Fibroblast of lung (primary cell): Measurements from ENCODE around the gene ZDHHC3. TPM values are rescaled to one million over a fixed set of nuclear protein-coding genes. Genes with fewer than 3 reads are reported as not detected.

Source experiments
- DNase-seq, 2 donors: peaks; one replicate each; pipeline versions ENCODE4 v3.0.0 to v3.0.0-alpha.2; 2010; ENCODE audit warnings: low read depth in 2 of 2
- H2AFZ ChIP-seq: 2 replicates; pipeline ENCODE4 v1.5.1; 2012; ENCODE audit warnings: low read length, control low read depth, inconsistent platforms
- H3K27ac ChIP-seq: 2 replicates; pipeline ENCODE4 v1.5.1; 2011; ENCODE audit warnings: low read length, control low read depth; ENCODE audit not compliant: insufficient read depth
- H3K27me3 ChIP-seq: 2 replicates; pipeline ENCODE4 v1.5.1; 2011; ENCODE audit warnings: mild to moderate bottlenecking, low read length; ENCODE audit not compliant: control insufficient read depth, insufficient read depth
- H3K36me3 ChIP-seq: 2 replicates; pipeline ENCODE4 v1.5.1; 2011; ENCODE audit warnings: low read length; ENCODE audit not compliant: control insufficient read depth, insufficient read depth
- H3K4me1 ChIP-seq: 2 replicates; pipeline ENCODE4 v1.5.1; 2011; ENCODE audit warnings: low read length; ENCODE audit not compliant: control insufficient read depth, insufficient read depth; ENCODE audit errors: extremely low read depth
- H3K4me2 ChIP-seq: 2 replicates; pipeline ENCODE4 v1.5.1; 2011; ENCODE audit warnings: low read length, control low read depth; ENCODE audit not compliant: insufficient read depth; ENCODE audit errors: extremely low read depth
- H3K4me3 ChIP-seq, 4 experiments: fragments of 200-600 bp in 1 of 4; sonication (generic) in 1 of 4; replicated peaks in 1 of 4; 2 replicates each; pipeline ENCODE4 v1.5.1; 2011 to 2016; ENCODE audit warnings: low read length in 4 of 4, low read depth in 3 of 4, mild to moderate bottlenecking in 3 of 4, control low read depth in 2 of 4, inconsistent platforms in 1 of 4, mixed read lengths in 1 of 4; ENCODE audit not compliant: insufficient read depth in 1 of 4; ENCODE audit errors: control extremely low read depth in 1 of 4
- H3K79me2 ChIP-seq: 2 replicates; pipeline ENCODE4 v1.5.1; 2012; ENCODE audit warnings: mild to moderate bottlenecking, low read length, inconsistent platforms; ENCODE audit not compliant: control insufficient read depth, insufficient read depth
- H3K9ac ChIP-seq: 2 replicates; pipeline ENCODE4 v1.5.1; 2011; ENCODE audit warnings: mild to moderate bottlenecking, low read length, control low read depth; ENCODE audit not compliant: insufficient read depth
- H3K9me3 ChIP-seq: 2 replicates; pipeline ENCODE4 v1.5.1; 2012; ENCODE audit warnings: low read depth, low read length; ENCODE audit not compliant: control insufficient read depth, insufficient read depth
- H4K20me1 ChIP-seq: 2 replicates; pipeline ENCODE4 v1.5.1; 2011; ENCODE audit warnings: low read length; ENCODE audit not compliant: control insufficient read depth, insufficient read depth; ENCODE audit errors: extremely low read depth
- EZH2 ChIP-seq: IDR thresholded peaks from 2 replicates; pipeline ENCODE4 v1.5.1; 2012; ENCODE audit warnings: low read length, control low read depth, mild to moderate bottlenecking; ENCODE audit errors: missing control alignments
- polyA plus RNA-seq, 2 donors: library from polyadenylated mRNA; depleted of rRNA in 1 of 2; stranded (reverse) in 1 of 2; unstranded in 1 of 2; fragments of >200 nt; gene quantifications; 2 replicates each; pipeline ENCODE4 v1.2.1, GENCODE V29; 2011 to 2012; ENCODE audit warnings: missing spikeins in 1 of 2
- total RNA-seq: library from RNA; depleted of rRNA; stranded (reverse); fragments of >200 nt; gene quantifications from 2 replicates; pipeline ENCODE4 v1.2.1, GENCODE V29; 2014
- TF ChIP-seq, protein P1 (sequence below), 2 donors: IDR thresholded peaks in 1 of 2; conservative IDR thresholded peaks in 1 of 2; 1 replicate in 1 of 2; 2 replicates in 1 of 2; pipeline ENCODE4 v1.5.1; 2011 to 2012; ENCODE audit warnings: low read length in 2 of 2, control low read depth in 1 of 2, inconsistent platforms in 1 of 2, low read depth in 1 of 2, mild to moderate bottlenecking in 1 of 2

ZDHHC3 gene
- total and polyA plus RNA-seq, 2 donors (not counting 1 experiment from before 2014, with no cell fraction given), result 53.2 to 126 TPM

DNA sequence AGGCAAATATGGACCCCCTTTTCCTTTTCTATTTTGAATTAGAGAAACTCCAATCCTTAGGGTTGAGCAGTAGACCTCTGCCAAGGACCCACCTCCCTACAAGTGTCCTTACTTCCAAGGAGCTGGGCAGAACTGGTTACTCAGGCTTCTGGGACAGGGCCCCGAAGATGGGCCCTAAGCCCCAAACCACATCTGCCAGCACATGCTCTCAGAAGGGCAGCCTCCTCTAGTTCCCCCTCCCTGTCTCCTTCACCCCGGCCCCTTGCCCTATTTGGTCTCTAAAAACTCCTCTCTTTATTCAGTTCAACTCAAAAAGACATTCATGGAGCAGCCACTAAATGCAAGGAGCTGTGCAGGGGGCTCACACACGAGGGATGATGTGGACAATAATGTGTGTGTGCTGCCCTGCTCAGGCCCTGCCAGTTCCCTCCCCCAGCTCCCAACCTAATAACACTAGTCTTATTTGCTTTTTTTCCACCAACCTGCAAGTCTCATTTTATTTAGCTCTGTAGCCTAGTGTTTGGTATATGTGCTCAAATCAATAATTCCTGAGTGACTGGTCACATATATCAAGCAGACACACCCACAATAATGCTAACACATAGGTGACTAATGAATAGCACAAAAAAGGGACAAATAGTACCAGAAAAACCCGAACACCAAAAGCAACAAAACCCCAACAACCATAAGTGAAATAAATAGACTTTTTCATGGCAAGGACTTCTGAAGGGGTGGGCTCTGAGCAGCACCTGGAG, 12.2 kb downstream of the ZDHHC3 start:
- Histone ChIP-seq H3K36me3 (no peaks in the 10 kb centered on the region), H4K20me1 (no peaks in the 10 kb centered on the region), H3K9me3 (no peaks in the 10 kb centered on the region), H3K27ac (no peak overlapping the region), H3K27me3 (no peaks in the 10 kb centered on the region), H2AFZ (no peak overlapping the region), H3K4me1 (peaks cover 3% of the 10 kb centered on the region), H3K4me3 (no peak overlapping the region), H3K9ac (no peak overlapping the region), H3K79me2 (peaks cover 17% of the 10 kb centered on the region), H3K4me2 (no peak overlapping the region)
- TF ChIP-seq, protein P1, sequence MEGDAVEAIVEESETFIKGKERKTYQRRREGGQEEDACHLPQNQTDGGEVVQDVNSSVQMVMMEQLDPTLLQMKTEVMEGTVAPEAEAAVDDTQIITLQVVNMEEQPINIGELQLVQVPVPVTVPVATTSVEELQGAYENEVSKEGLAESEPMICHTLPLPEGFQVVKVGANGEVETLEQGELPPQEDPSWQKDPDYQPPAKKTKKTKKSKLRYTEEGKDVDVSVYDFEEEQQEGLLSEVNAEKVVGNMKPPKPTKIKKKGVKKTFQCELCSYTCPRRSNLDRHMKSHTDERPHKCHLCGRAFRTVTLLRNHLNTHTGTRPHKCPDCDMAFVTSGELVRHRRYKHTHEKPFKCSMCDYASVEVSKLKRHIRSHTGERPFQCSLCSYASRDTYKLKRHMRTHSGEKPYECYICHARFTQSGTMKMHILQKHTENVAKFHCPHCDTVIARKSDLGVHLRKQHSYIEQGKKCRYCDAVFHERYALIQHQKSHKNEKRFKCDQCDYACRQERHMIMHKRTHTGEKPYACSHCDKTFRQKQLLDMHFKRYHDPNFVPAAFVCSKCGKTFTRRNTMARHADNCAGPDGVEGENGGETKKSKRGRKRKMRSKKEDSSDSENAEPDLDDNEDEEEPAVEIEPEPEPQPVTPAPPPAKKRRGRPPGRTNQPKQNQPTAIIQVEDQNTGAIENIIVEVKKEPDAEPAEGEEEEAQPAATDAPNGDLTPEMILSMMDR (conservative IDR thresholded peaks at IDR 0.05 in 1 of 2, IDR thresholded peaks at IDR 0.05 in 1 of 2; ENCODE audit: low read depth in 1 of 2, low read length in 2 of 2), result no peak
- no peak for TF ChIP-seq EZH2
- DNase-seq, result no peak

DNA sequence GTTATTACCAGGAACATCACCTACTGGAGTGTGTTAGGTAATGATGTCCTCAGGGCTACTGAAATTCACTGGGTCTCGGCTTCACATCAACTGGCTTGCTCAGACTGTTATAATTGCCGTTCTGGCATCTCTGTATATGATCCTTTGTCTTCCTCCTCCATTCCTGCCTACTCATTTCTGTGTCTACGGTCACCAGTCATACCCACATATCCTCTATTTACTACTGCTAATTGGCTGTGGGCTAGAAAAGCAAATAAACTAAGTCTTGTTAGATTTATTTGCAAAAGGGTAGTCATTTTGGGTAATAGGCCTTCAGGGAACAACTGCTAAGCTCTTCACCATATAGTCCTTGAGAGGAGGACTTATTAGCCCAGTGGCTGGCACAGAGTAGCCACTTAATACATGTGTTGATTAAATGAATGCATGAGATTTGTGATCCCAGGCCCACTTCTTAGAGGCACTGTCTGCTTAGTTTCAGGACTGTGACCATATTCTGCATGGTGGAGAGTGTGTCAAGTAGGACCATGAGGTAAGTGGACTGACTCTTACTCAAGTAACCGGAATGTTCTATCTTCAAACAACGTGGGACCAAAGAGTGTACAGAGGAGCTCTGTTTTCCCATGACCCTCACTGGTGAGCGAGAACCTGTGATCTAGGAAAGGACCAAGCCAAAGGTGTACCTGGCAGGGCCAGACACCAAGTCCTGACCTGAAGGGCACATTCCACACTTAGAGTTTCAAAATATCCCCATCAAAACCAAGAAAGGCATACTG, 13.2 kb downstream of the ZDHHC3 start:
- Histone ChIP-seq H3K27me3 (no peaks in the 10 kb centered on the region), H3K27ac (no peak overlapping the region), H2AFZ (no peak overlapping the region), H3K9ac (no peak overlapping the region), H3K9me3 (no peaks in the 10 kb centered on the region), H3K79me2 (peaks cover 15% of the 10 kb centered on the region), H3K36me3 (peaks cover 4% of the 10 kb centered on the region), H4K20me1 (no peaks in the 10 kb centered on the region), H3K4me2 (no peak overlapping the region), H3K4me3 (no peak overlapping the region), H3K4me1 (peaks cover 3% of the 10 kb centered on the region)
- no peak for TF ChIP-seq EZH2
- TF ChIP-seq, protein P1 (conservative IDR thresholded peaks at IDR 0.05 in 1 of 2, IDR thresholded peaks at IDR 0.05 in 1 of 2; ENCODE audit: low read depth in 1 of 2, low read length in 2 of 2), result no peak
- DNase-seq, result peak; percentile 11 to 33

DNA sequence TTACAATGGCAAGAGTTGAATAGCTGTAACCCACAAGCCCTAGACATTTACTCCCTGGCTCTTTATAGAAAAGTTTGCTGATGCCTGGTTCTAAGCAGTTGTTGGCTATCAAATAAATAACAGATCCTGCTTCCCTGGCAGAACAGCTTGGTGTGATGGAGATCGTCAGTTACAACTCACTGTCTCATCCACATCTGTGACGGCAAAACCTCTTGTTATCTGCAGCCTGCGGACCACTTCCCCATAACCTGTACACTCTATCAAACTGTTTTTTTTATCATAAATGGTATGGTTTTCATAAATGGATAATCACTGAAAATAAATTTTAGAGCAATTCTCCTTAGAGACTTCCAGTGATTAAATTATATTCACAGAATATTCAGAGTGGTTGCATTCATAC, 14.1 kb downstream of the ZDHHC3 start:
- no peaks in the 10 kb centered on the region for H3K27me3 ChIP-seq
- H3K4me3 ChIP-seq, result no peak overlapping the region
- peaks cover 13% of the 10 kb centered on the region for H3K79me2 ChIP-seq
- H2AFZ ChIP-seq, result no peak overlapping the region
- H4K20me1 ChIP-seq, result no peaks in the 10 kb centered on the region
- H3K9me3 ChIP-seq, result no peaks in the 10 kb centered on the region
- peaks cover 3% of the 10 kb centered on the region for H3K4me1 ChIP-seq
- no peak overlapping the region for H3K9ac ChIP-seq
- no peak overlapping the region for H3K27ac ChIP-seq
- H3K4me2 ChIP-seq, result no peak overlapping the region
- peaks cover 5% of the 10 kb centered on the region for H3K36me3 ChIP-seq
- no peak for DNase-seq
- TF ChIP-seq, protein P1 (conservative IDR thresholded peaks at IDR 0.05 in 1 of 2, IDR thresholded peaks at IDR 0.05 in 1 of 2; ENCODE audit: low read depth in 1 of 2, low read length in 2 of 2), result no peak
- TF ChIP-seq EZH2, result no peak
